GM12878 (cell line): ENCODE results near the gene SLF1.

Experiments
- BHLHE40 ChIP-seq, 2 experiments: fragments of 450-650 bp in 1 of 2; IDR thresholded peaks; 2 replicates each; pipeline ENCODE4 v1.6.1; 2011 to 2017; ENCODE audit warnings: low read depth in 2 of 2, borderline replicate concordance in 1 of 2, improper control_type of control experiment in 1 of 2, low read length in 1 of 2, mild to moderate bottlenecking in 1 of 2
- CEBPB ChIP-seq, 2 experiments: fragments of 150-350 bp in 1 of 2; IDR thresholded peaks; 2 replicates each; pipeline ENCODE4 v1.6.1; 2012 to 2014; ENCODE audit warnings: low read depth in 2 of 2, low read length in 2 of 2, borderline replicate concordance in 1 of 2, inconsistent platforms in 1 of 2
- CHD4 ChIP-seq: fragments of 200-600 bp; sonication (generic); IDR thresholded peaks from 2 replicates; pipeline ENCODE4 v1.6.1; 2016; ENCODE audit warnings: mild to moderate bottlenecking
- CREB1 ChIP-seq: IDR thresholded peaks from 2 replicates; pipeline ENCODE4 v1.6.1; 2012; ENCODE audit warnings: low read depth, mild to moderate bottlenecking, inconsistent platforms
- CTCF ChIP-seq, 3 experiments: IDR thresholded peaks in 2 of 3; conservative IDR thresholded peaks in 1 of 3; 2 replicates each; pipeline ENCODE4 v1.5.1; 2011; ENCODE audit warnings: low read depth in 3 of 3, low read length in 3 of 3, mild to moderate bottlenecking in 3 of 3, control low read depth in 2 of 3, moderate library complexity in 2 of 3, inconsistent platforms in 1 of 3, mixed read lengths in 1 of 3; ENCODE audit not compliant: control insufficient read depth in 2 of 3, insufficient read depth in 1 of 3; ENCODE audit errors: extremely low read depth in 1 of 3
- ETV6 ChIP-seq, 2 experiments: fragments of 450-650 bp in 1 of 2; IDR thresholded peaks in 1 of 2; conservative IDR thresholded peaks in 1 of 2; 2 replicates each; pipeline ENCODE4 v1.6.1; 2014; ENCODE audit warnings: antibody characterized with exemption in 1 of 2, borderline replicate concordance in 1 of 2, low read depth in 1 of 2, mild to moderate bottlenecking in 1 of 2, moderate library complexity in 1 of 2
- EZH2 ChIP-seq: IDR thresholded peaks from 2 replicates; pipeline ENCODE4 v1.6.1; 2012; ENCODE audit warnings: low read depth, mild to moderate bottlenecking, control low read depth, inconsistent platforms, low read length, borderline replicate concordance; ENCODE audit not compliant: control insufficient read depth
- FOXK2 ChIP-seq: fragments of 450-650 bp; IDR thresholded peaks from 2 replicates; pipeline ENCODE4 v1.6.1; 2017; ENCODE audit warnings: mild to moderate bottlenecking, moderate library complexity
- MTA3 ChIP-seq: IDR thresholded peaks from 2 replicates; pipeline ENCODE4 v1.6.1; 2012; ENCODE audit warnings: low read length, inconsistent platforms, borderline replicate concordance
- POLR2A ChIP-seq: IDR thresholded peaks from 2 replicates; pipeline ENCODE4 v1.6.1; 2011; ENCODE audit warnings: low read depth, mild to moderate bottlenecking, low read length
- POLR2AphosphoS5 ChIP-seq: IDR thresholded peaks from 2 replicates; pipeline ENCODE4 v1.6.1; 2011; ENCODE audit warnings: mild to moderate bottlenecking, low read length, inconsistent platforms
- SMC3 ChIP-seq: IDR thresholded peaks from 2 replicates; pipeline ENCODE4 v1.6.1; 2011; ENCODE audit warnings: low read length, improper control_type of control experiment, borderline replicate concordance
- TF ChIP-seq, protein P1 (sequence below): fragments of 450-650 bp; IDR thresholded peaks from 2 replicates; pipeline ENCODE4 v1.6.1; 2017; ENCODE audit warnings: borderline replicate concordance
- TF ChIP-seq, protein P2 (sequence below): fragments of 450-650 bp; IDR thresholded peaks from 2 replicates; pipeline ENCODE4 v1.6.1; 2016; ENCODE audit warnings: mild to moderate bottlenecking, moderate library complexity, borderline replicate concordance

DNA sequence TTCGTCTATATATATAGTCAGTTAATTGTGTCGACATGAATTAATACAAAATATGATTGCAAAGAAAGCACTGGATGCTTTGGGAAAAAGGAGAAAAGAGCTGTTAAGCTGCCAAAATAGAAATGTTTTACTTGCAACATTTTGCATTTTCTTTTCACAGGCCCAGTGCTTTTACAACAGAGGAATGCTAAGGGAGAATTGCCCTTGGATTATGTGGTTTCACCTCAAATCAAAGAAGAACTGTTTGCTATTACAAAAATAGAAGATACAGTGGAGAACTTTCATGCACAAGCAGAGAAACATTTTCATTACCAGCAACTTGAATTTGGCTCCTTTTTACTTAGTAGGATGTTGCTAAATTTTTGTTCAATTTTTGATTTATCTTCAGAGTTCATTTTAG, 76.2 kb downstream of the SLF1 start:
- no peak for TF ChIP-seq POLR2AphosphoS5
- TF ChIP-seq SMC3, result no peak
- no peak for TF ChIP-seq CTCF (IDR thresholded peaks at IDR 0.05 in 2 of 3, conservative IDR thresholded peaks at IDR 0.05 in 1 of 3; ENCODE audit: control insufficient read depth in 2 of 3, extremely low read depth in 1 of 3, insufficient read depth in 1 of 3, low read depth in 3 of 3, low read length in 3 of 3)
- no peak for TF ChIP-seq POLR2A
- TF ChIP-seq, protein P1, sequence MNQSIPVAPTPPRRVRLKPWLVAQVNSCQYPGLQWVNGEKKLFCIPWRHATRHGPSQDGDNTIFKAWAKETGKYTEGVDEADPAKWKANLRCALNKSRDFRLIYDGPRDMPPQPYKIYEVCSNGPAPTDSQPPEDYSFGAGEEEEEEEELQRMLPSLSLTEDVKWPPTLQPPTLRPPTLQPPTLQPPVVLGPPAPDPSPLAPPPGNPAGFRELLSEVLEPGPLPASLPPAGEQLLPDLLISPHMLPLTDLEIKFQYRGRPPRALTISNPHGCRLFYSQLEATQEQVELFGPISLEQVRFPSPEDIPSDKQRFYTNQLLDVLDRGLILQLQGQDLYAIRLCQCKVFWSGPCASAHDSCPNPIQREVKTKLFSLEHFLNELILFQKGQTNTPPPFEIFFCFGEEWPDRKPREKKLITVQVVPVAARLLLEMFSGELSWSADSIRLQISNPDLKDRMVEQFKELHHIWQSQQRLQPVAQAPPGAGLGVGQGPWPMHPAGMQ, result no peak
- TF ChIP-seq MTA3, result no peak
- no peak for TF ChIP-seq EZH2
- TF ChIP-seq CHD4, result no peak
- TF ChIP-seq, protein P2, sequence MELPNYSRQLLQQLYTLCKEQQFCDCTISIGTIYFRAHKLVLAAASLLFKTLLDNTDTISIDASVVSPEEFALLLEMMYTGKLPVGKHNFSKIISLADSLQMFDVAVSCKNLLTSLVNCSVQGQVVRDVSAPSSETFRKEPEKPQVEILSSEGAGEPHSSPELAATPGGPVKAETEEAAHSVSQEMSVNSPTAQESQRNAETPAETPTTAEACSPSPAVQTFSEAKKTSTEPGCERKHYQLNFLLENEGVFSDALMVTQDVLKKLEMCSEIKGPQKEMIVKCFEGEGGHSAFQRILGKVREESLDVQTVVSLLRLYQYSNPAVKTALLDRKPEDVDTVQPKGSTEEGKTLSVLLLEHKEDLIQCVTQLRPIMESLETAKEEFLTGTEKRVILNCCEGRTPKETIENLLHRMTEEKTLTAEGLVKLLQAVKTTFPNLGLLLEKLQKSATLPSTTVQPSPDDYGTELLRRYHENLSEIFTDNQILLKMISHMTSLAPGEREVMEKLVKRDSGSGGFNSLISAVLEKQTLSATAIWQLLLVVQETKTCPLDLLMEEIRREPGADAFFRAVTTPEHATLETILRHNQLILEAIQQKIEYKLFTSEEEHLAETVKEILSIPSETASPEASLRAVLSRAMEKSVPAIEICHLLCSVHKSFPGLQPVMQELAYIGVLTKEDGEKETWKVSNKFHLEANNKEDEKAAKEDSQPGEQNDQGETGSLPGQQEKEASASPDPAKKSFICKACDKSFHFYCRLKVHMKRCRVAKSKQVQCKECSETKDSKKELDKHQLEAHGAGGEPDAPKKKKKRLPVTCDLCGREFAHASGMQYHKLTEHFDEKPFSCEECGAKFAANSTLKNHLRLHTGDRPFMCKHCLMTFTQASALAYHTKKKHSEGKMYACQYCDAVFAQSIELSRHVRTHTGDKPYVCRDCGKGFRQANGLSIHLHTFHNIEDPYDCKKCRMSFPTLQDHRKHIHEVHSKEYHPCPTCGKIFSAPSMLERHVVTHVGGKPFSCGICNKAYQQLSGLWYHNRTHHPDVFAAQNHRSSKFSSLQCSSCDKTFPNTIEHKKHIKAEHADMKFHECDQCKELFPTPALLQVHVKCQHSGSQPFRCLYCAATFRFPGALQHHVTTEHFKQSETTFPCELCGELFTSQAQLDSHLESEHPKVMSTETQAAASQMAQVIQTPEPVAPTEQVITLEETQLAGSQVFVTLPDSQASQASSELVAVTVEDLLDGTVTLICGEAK, result no peak
- TF ChIP-seq BHLHE40 (IDR thresholded peaks at IDR 0.05; ENCODE audit: borderline replicate concordance in 1 of 2, low read depth in 2 of 2, low read length in 1 of 2), result no peak
- TF ChIP-seq FOXK2, result no peak
- no peak for TF ChIP-seq ETV6 (conservative IDR thresholded peaks at IDR 0.05 in 1 of 2, IDR thresholded peaks at IDR 0.05 in 1 of 2; ENCODE audit: borderline replicate concordance in 1 of 2, low read depth in 1 of 2)
- no peak for TF ChIP-seq CEBPB (IDR thresholded peaks at IDR 0.05; ENCODE audit: borderline replicate concordance in 1 of 2, low read depth in 2 of 2, low read length in 2 of 2)
- no peak for TF ChIP-seq CREB1
